Choroid plexus epithelial cell (primary cell): ENCODE data around the gene UTP11.
A peak's percentile ranks its signal among the peaks of the same experiment; 100 is the strongest.
"Not testable (repeated sequence)": the region's sequence is repeated elsewhere in the genome, so short reads cannot be mapped to it uniquely, and the experiment has no call there.

Source experiments
- DNase-seq: peaks from one replicate; pipeline ENCODE4 v3.0.0-alpha.2; 2010; ENCODE audit warnings: low read depth
- H3K4me3 ChIP-seq: 2 replicates; pipeline ENCODE4 v1.5.1; 2011; ENCODE audit warnings: low read depth, mild to moderate bottlenecking, control low read depth, low read length, moderate library complexity
- CTCF ChIP-seq: conservative IDR thresholded peaks from 2 replicates; pipeline ENCODE4 v1.5.1; 2011; ENCODE audit warnings: low read depth, mild to moderate bottlenecking, control low read depth, inconsistent platforms, low read length, moderate library complexity

The UTP11 gene

DNA sequence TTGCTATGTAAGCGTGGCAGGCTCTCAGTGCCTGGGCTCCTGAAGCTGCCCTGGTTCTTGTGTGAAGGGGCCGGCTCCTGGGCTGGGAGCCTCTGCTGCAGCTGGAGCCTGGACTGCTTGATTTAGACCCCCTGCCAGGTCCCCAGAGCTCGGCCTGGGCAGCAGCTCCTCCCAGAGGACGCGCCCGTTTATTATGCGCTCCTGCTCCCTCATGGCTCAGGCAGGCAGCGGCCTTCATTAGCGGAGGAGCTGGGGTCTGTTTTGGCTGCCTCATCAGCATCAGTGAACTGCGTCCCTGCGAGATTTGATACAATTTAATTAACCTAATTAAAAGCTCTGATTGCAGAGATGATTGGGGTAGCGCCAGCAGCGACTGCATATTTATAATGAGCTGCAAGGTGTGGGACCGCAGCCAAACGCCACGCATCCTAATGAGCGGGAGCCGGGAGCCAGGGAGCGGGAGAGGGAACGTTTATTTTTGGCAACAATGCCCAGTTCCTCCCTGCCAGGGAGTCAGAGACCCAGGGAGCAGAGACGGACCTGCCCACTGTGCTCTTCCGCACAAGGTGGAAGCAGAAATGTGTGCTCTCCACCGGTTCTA is 16.6 kb downstream of the UTP11 start:
- TF ChIP-seq CTCF, result peak; percentile 48
- H3K4me3 ChIP-seq, result no peak overlapping the region
- DNase-seq, result peak; percentile 80

GRCh38 chr1:38029685-38030511 is 17.4 kb downstream of the UTP11 start:
- no peak for TF ChIP-seq CTCF
- peak; percentile 72 for DNase-seq
- H3K4me3 ChIP-seq, result peak overlapping the region; percentile 3

- DNase-seq, result no peak
- TF ChIP-seq CTCF, result no peak
- H3K4me3 ChIP-seq, result no peak overlapping the region
Measured at GRCh38 chr1:38030596-38031512, 18.3 kb downstream of the UTP11 start.

DNA sequence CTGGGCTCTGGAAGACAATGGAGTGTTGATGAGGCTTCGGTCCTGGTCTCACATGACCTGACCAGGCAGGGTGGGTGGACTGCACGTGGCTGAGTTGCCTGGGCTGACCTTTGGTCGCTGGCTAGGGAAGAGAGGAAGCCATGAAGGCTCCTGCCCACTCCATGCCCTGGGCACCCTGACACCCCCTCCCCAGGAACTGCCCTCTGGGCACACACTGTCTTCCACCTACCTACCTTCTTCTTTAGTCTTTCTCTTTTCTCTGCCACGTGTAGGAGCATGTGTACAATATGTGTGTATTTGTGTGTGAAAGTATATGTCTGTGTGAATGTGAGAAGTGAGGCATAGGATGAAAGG is 19.0 kb downstream of the UTP11 start:
- no peak for DNase-seq
- H3K4me3 ChIP-seq, result no peak overlapping the region
- TF ChIP-seq CTCF, result no peak

- DNase-seq, H3K4me3 ChIP-seq: not testable (repeated sequence)
Measured at GRCh38 chr1:38032992-38033391, 20.5 kb downstream of the UTP11 start.

GRCh38 chr1:38034871-38035270 is 22.3 kb downstream of the UTP11 start:
- no peak for DNase-seq
- no peak for TF ChIP-seq CTCF
- no peak overlapping the region for H3K4me3 ChIP-seq
